SU-DHL-6 (cell line): ENCODE results near the gene PPARD.

Experiments
- CTCF ChIP-seq: fragments of 200-600 bp; sonication (generic); IDR thresholded peaks from one replicate; pipeline ENCODE4 v1.5.1; 2017; ENCODE audit warnings: antibody characterized with exemption, mild to moderate bottlenecking, low read length, moderate library complexity; ENCODE audit not compliant: insufficient read depth, poor library complexity, severe bottlenecking
- EZH2phosphoT487 ChIP-seq: fragments of 200-600 bp; sonication (generic), shearing (Covaris generic); conservative IDR thresholded peaks from 2 replicates; pipeline ENCODE4 v1.6.1; 2018; ENCODE audit warnings: mild to moderate bottlenecking, antibody characterized with exemption, low read length, moderate library complexity, mixed read lengths

- no peak for TF ChIP-seq CTCF
- TF ChIP-seq EZH2phosphoT487 = no peak
Observed at GRCh38 chr6:35400901-35401311, 58.5 kb downstream of the PPARD start.
